DMS153 (cell line): ENCODE results near the gene SH2D6.
A peak's percentile ranks its signal among the peaks of the same experiment; 100 is the strongest.
"Not testable (repeated sequence)": the region's sequence is repeated elsewhere in the genome, so short reads cannot be mapped to it uniquely, and the experiment has no call there.

ENCODE experiments used
- DNase-seq: peaks from one replicate; lab custom pipeline; 2025; lab: John Stamatoyannopoulos, UW

The SH2D6 gene

DNA sequence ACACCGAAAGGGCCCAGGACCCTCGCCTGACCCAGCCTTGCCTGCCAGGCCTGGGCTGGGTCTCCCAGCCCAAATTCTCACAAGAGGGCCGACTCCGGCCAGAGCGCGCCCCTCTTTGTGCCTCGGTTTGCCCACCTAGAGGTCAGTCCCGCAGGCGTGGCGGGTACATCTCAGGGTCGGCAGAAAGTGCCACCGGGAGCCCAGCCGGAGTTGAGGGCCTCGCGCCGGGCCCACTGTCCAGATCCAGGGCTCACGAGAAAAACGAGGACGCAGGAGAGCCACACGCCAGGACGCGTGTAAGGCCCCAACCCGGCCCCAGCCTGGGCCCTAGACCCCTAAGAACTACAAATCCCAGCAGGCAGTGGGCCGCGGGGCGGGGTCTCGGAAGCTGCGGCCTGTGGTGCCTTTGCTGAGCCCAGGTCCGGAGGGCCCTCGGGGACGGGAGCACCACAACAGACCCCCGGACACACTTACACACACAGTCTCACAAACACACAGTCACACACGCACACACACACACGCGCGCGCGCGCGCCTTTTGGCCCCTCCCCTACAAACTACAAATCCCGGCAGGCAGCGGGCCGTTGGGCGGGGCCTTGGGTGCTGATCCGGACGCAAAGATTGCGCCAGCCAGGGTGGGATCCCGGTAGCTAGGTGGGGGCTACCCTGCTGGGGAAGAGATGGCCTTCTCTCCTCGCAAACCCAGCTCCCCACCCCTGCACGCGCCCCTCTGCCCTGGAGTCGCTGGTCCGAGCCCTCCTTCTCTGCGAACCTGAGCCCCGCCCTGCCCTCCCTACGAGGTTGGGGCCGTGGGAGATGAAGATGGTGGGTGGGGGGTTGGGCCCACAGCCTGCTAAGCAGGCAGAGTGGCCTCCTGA is at the start of gene SH2D6:
SH2D6 (plus strand) TSS at position 583 of the 877 bp plus-strand sequence. CDS start 10,752 bp downstream, outside the sequence.
- peak; percentile 62 for DNase-seq

DNA sequence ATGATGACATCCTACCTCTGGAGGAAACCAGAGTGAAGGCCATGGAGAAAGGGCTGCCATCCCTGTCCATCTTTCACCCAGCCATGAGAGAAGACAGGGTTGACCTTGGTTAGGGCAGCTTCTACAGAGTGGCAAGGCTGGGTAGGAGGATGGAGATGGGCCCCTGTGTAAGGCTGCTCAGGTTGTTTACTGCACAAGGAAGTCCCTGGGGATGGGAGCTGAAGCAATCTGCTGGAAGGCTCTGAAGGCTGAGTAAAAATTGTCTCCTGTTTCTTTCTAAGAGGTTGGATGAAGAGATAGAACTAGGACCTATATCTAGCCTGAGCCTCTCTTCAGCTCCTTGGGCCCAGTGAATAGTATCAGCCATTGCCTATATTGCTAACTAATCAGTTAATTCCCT is 49.6 kb upstream of the SH2D6 start:
- DNase-seq = no peak

DNA sequence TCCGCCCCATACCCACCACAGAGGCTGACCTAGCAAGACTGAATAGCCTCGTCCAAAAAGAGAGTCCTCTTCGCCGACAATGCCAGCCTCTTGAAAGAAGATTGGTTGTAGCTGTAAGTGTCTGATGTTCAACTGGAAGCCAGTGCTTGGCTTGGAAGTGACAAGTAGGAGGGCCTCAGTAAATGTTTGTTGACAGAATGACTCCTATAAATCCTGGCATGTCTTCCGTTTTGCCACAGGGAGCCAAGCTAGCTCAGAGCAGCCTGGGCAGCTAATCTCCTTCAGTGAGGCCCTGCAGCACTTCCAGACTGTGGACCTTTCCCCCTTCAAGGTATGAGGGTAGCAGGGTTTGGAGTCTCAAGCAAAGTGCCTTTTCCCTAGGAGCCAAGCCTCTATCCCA is 49.0 kb upstream of the SH2D6 start:
- no peak for DNase-seq

DNA sequence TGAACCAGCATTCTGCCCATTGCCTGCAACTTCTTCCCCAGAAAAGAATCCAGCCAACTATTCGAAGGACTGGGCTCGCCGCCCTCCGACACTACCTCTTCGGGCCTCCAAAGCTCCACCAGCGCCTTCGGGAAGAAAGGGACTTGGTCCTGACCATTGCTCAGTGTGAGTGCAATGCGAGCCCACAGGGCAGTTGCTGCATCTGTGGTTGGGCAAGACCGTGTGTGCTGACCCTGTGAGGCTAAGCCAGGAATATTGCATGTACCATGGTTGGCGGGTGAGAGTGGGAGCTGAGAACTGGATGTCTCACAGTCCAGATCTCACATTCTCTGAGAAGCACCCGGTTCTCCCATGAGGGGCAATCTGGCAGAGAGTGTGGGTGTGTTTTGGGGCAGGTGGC is 47.5 kb upstream of the SH2D6 start:
- no peak for DNase-seq

DNA sequence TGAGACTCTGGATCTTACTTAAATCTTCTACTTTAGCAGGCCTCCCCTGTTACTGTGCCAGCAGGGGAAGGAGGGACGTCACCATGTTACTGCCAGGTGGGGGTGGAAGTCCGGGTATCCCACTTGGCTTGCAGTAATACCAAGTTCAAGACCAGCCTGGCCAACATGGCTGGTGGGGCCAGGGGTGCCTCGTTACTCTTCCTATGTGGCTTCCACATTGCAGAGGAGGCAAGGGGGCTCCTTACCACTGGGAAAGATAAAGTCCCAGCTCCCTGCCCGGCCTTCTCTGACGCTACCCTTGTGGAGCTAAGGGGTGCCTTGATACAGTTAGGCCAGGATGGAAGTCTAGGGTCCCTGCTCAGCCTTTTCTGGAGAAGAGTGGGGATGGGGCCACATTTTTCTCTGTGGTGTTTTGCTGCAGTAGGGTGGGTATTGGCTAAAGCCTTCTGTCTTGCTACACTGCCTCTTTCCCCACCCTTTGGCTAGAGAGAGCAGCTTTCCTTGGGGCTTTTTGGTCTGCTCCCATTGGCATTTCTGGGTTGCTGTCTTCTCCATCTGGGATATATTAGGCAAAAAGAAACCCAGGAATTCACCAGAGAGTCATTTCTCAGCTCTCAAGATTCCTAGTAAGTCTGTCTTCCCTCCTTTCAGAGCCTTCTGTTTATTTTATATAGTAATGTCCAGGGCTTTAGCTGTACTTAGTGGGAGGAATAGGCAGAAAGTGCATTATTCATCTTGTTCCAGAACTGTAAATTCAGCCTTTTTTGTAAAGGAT is 42.0 kb upstream of the SH2D6 start:
- DNase-seq = no peak

DNA sequence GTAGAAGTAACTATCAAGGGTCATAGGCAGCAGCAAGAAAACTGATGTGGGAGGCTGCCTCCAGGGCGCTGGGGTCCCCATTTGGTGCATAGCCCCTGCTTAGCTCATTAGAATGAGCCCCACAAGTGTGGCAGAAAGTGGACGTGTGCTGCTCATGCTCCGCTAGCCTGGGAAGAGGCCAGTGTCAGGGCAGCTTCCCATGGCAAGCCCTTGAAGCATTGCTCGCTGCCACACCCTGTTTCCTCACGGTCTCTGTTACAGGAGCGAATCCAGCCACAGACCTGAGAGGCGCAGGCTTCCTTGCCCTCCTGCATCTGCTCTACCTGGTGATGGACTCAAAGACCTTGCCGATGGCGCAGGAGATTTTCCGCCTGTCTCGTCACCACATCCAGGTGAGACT is 41.4 kb upstream of the SH2D6 start:
- no peak for DNase-seq

DNA sequence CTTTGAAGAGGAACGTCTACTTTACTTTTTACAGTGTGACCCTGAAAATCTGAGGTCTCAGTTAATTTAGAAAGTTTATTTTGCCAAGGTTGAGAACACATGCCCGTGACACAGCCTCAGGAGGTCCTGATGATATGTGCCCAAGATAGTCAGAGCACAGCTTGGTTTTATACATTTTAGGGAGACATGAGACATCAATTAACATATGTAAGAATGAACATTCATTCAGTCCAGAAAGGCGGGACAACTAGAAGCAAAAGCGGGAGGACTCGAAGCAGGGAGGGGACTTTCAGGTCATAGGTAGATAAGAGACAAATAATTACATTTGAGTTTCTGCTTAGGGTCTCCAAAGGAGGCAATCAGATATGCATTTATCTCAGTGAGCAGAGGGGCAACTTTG is 40.3 kb upstream of the SH2D6 start:
- no peak for DNase-seq

DNA sequence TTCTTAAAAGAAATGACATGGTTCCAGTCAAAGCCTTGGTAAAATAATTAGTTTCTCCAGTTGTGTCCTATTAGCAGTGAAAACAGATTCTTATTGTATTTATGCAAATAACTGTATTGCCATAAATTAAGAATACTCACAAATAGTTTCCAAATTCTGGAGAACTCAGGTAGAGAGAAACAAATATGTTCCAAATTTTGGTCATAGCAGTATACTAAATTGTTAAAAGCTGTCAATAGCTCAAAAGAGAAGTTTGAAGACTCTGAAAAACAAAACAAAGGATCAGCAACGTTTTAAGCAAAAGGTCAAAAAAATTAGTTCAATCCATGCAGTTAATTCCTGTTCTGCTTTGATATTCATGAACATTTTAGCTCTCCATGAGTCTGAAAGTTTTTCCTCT is 38.5 kb upstream of the SH2D6 start:
- no peak for DNase-seq

DNA sequence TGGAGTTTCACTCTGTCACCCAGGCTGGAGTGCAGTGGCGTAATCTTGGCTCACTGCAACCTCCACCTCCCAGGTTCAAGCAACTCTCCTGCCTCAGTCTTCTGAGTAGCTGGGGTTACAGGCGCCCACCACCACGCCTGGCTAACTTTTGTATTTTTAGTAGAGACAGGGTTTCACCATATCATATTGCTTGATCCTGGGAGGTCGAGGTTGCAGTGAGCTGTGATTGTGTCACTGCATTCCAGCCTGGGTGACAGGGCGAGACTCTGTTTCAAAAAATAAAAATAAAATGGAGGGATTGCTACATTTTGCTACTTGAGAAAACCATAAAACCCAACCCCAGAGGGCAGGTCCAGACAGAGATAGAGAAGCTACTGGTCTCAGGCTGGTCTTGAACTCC is 35.4 kb upstream of the SH2D6 start:
- not testable (repeated sequence) for DNase-seq

DNA sequence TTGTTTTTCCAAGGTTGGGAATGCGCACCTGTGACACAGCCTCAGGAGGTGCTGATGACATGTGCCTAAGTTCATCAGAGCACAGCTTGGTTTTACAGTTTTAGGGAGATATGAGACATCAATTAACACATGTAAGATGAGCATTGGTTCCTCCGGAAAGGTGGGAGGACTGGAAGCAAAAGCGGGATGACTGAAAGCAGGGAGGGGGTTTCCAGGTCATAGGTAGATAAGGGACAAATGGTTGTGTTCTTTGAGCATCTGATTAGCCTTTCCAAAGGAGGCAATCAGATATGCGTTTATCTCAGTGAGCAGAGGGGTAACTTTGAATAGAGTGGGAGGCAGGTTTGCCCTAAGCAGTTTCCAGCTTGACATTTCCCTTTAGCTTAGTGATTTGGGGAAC is 34.7 kb upstream of the SH2D6 start:
- DNase-seq = no peak

DNA sequence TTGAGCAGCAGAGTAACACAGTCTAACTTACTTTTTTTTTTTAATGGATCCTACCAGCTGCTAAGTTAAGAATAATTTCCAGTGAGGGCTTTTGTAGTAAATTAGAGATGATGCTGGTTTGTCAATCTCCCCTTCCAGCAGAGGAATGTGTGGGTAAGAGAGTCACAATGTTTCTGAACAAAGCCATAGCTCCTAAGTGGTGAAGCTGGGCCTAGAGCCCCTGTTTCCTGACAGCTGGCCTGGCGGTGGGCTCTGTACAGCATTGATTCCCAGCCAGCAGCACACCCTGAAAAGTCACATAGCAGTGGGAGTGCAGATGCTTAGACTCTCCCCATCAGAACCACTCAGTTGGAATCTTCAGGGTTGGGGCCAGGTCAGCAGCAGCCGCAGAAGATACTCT is 32.8 kb upstream of the SH2D6 start:
- DNase-seq = no peak

DNA sequence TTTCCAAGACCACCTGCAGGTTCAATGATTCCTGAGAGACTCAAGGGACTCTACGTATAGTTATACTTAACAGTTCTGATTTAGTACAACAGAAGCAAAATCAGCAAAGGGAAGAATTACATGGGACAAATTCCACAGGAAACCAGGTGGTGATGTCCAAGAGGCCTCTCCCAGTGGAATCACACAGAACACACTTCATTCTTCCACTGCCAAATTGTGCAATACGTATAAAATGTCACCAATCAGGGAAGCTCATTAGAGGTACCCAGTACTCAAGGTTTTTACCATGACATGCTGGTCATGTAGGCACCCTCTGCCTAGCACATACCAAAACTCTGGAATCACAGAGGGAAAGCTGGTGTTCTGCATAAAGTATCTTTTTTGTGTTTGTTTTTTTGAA is 30.8 kb upstream of the SH2D6 start:
- no peak for DNase-seq

DNA sequence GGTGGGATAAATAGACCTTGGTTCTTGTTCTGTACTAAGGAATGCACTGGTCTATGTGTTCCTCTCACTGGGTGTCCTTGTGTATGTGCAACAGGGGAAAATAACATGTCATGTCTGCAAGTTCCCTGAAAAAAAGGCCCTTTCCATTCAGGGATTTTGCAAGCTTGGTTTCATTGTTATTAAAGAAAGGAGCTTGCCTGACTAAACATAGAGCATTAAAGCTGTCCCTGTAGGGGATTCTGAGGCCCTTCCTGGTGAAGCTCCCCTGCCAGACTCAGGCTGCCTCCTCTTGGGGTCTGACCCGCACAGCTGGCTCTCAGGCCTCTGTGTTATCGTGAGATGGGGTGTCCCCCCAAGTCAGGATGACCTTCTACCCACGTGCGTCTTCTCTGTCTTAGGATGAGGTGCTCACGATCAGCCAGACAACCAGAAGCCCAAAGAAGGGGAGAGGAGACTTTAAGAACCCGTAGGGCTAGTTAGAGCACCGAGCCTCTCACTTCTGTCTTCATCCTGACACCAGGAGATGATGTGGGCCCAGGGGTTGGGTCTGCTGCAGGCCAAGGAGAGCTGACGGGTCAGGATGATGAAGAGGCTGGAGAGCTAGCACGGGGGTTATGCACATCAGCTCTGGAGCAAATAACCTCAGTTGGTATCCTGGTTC is 29.5 kb upstream of the SH2D6 start:
- no peak for DNase-seq

DNA sequence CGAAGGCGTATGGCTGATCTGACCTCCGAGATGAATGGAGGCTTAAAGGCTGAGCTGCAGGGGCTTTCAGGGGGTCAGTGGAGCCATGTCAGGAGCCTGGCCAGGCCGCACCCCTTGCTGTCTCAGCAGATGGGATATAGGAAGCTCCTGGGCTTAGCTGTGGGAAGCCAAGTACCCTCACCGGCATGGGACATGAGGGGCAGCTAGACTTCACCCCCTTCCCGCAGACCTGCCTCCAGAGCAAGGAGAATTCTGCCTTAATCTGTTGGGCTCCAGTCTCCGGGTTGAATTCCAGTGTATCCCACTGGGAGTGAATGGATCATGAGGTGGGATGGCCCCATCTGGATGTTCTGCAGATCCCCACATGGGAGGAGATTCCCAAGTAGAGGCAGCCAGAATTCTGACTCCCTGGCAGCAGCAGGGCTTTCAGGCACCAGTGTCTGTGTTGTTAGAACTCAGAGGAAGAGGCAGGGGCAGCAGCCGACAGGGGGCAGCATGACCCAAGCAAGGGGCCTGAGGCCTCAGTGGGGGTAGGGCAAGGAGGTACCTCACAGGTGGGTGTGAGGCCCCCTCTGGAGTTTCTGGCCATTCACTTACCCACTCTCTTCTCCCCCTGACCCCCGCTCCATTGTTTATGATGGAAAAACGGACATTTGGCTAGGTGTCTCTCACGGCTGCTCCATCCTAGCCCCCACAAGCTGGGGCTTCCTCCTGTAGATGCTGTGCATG is 27.4 kb upstream of the SH2D6 start:
- DNase-seq = no peak

DNA sequence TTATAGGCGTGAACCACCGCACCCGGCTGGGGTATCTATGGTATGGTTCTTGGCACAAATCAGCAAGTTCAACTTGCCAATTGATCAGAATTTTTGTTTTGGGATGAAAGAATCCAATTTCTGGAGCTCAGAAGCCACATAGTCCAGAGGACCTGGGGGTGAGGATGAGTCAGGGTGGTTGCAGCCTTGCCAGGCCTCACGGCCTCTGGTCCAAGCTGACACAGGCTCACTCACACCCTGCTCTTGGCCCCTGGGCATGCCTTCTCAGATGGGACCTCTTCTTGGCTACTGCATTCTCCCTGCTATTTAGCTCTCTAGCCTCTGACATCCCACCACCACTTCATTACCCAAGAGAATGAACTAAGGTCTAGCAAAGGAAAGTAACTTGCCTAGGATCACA is 24.7 kb upstream of the SH2D6 start:
- DNase-seq = no peak

DNA sequence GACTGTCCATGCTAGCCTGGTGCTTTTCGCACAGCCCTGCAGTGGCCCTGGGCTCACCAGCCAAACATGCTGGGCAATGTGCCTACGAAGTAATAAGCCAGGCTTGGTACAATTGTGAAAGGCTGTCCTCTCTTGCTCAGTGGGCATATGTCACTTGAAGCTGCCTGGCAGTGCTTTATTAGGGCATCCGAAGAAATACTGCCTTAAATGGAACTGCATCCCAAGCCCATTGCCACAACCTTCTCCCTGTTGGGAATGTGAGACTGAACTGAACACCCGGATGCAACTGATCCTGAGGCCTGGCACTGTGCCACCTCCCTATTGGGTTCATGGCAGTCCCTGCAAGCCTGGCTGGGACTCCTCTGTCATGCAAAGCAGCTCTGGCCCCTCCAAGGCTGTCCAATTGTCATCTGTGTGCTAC is 24.2 kb upstream of the SH2D6 start:
- peak; percentile 25 for DNase-seq

DNA sequence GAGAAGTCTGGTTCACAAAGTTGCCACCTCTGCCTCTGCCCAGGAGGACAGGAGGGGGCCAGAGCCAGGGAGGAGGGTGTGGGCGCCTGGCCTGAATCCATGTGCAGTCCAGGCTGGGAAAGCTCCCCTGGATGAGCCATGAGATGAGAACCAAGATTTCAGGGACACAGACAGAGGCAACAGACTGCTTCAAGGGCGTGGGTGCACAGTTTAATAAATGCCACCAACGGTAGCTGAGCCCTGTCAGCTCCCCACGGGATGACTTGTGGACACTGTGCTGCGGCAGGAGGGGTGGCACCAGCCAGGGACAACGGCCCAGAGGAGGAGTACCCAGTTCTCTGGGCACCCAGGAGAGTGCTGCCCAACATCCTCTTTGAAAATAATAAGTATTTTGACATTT is 23.5 kb upstream of the SH2D6 start:
- no peak for DNase-seq

DNA sequence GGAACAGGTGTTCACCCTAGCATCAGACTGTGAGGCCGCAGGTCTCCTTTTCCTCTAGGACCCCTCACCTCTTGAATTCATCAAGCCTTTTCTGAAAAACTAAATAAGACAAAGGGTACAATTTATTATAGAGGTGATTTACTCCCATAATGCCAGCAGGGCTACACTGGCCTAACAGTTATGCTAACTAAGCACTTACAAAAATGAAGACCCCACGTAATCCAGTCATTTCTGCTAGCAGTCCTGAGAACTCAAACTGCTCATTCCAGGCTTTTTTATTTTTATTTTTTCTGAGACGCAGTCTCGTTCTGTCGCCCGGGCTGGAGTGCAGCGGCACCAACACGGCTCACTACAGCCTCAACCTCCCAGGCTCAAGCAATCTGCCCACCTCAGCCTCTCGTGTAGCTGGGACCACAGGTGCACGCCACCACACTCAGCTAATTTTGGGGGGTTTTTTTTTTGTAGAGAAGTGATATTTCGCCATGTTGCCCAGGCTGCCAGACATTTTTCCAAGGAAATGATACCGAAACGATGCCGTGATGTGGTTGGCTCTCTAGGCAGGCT is 22.5 kb upstream of the SH2D6 start:
- no peak for DNase-seq

DNA sequence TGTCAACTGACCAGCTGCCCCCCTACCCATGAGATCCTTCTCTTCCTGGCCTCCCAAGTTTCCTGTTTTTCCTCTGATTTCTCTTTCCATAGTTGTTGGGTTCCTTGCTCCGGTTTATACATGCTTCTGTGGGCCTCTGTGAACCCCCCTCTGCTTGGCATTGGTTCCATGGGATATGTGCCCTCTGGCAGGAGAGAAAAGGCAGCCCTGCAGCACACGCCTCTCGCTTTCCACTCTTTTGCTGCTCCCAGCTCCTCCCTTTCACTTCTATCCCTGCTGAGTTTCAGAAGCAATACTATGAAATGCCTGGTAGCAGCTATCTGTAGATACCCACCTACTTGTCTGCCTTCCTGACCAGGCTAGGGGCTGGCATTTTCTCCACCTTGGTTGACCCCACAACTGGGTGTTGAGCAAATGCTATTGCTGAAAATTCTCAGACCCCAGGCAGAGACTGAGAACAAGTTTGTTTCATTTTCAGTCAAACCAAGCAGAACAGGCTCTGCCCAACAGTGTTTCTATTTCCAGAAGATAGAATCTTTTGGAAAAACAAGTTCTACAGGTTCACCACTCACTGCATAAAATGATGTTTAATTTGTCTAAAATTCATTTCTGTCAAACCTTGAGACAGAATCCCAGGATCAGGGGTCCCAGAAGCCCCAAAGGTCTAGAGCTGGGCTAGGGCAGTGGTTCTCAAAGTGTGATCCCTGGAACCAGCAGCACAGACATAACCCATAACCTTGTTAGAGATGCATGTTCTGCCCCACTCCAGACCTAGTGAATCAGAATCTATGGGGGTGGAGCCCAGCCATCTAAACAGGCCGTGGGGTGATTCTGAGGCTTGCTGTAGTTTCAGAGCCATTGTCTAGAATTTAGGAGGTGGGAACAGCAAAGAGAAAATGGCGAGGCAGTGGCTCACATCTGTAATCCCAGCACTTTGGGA is 21.7 kb upstream of the SH2D6 start:
- no peak for DNase-seq

DNA sequence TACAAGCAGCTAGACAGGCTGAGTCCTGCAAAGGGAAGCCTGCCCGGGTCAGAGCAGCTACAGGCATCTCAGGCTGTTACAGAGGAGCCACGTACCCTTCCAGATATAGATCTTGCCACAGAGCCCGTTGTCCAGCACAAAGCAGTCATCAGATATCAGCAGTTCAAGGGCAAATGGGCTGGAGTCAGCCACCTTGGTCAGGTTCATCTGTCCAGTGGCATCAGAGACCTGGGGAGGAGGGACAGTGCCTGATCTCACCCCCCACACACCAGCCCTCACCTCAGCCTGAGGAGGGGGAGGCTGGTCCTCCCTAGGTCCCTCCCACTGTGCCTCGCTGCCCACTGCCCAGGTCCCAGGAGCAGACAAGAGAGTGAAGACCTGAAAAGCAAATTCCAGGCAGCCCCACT is 20.6 kb upstream of the SH2D6 start:
- DNase-seq = no peak
